Measurements from ENCODE around the gene PTGES.

Gene PTGES

DNA sequence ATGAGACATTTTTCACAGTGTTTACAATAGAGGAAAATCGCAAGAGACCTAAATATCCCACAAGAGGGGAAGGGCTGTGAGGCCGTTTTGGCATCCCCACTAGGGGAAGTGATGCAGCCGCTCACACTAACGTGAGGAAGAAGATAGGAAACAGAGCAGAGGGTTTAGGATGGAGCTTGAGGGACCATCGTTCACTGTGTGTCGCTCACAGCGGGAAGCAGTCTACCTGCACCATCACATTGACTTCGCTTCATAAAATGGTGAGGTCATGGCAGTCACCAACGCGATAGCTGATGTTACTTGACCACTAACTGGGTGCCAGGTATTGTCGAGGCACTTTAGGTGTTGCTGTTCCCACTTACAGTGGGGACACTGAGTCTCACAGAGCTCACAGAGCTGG, 51.8 kb downstream of the PTGES start:
- H3K4me3 ChIP-seq (ENCODE audit: low read depth, low read length), result no peak overlapping the region

DNA sequence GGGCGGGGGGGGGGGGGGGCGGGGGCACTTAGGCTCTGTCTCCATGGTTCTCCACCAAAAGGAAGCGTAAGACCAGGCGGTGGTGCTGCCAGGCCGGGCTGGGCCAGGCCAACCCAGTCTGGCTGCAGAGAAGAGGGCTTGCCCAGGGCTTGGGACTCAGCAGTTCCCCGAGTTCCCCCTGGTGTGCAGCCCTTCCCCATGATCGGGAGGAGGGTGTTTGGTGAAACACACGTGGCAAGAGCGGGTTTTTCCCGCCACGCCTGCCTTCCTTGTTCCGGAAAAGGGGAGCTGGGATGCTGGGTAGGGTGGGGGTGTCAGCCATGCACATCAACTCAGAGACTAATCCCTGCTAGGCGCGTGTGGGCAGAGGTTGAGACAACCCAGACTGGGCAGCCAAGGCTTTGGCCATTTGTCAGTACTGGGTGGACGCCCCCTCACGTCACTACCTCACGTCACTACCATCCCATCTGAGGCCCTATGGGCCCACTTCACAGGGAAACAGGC, 54.5 kb downstream of the PTGES start:
- no peak for TF ChIP-seq CTCF (IDR thresholded peaks at IDR 0.05; ENCODE audit: low read depth, low read length, missing control alignments)
- DNase-seq (ENCODE audit: low read depth), result no peak
- no peak overlapping the region for H3K4me3 ChIP-seq (ENCODE audit: low read depth, low read length)

More for the DNA sequence above, 51.8 kb downstream of the PTGES start:
- no peak for TF ChIP-seq CTCF (IDR thresholded peaks at IDR 0.05; ENCODE audit: low read depth, low read length, missing control alignments)
- DNase-seq (ENCODE audit: low read depth), result no peak

- H3K4me3 ChIP-seq (ENCODE audit: low read depth, low read length), result no peak overlapping the region
- no peak for TF ChIP-seq CTCF (IDR thresholded peaks at IDR 0.05; ENCODE audit: low read depth, low read length, missing control alignments)
- no peak for DNase-seq (ENCODE audit: low read depth)
Measured at GRCh38 chr9:129697656-129698253, 55.1 kb downstream of the PTGES start.

GRCh38 chr9:129696944-129697655, 55.7 kb downstream of the PTGES start:
- H3K4me3 ChIP-seq (ENCODE audit: low read depth, low read length), result no peak overlapping the region
- TF ChIP-seq CTCF (IDR thresholded peaks at IDR 0.05; ENCODE audit: low read depth, low read length, missing control alignments), result no peak
- DNase-seq (ENCODE audit: low read depth), result no peak

GRCh38 chr9:129695870-129696269, 57.0 kb downstream of the PTGES start:
- DNase-seq (ENCODE audit: low read depth), result no peak
- TF ChIP-seq CTCF (IDR thresholded peaks at IDR 0.05; ENCODE audit: low read depth, low read length, missing control alignments), result no peak
- H3K4me3 ChIP-seq (ENCODE audit: low read depth, low read length), result no peak overlapping the region

GRCh38 chr9:129694243-129694646, 58.6 kb downstream of the PTGES start:
- no peak for TF ChIP-seq CTCF (IDR thresholded peaks at IDR 0.05; ENCODE audit: low read depth, low read length, missing control alignments)
- no peak for DNase-seq (ENCODE audit: low read depth)
- no peak overlapping the region for H3K4me3 ChIP-seq (ENCODE audit: low read depth, low read length)
